GM12891 (cell line): ENCODE results near the gene DHRS1.

Experiments used
- DNase-seq: peaks from one replicate; pipeline ENCODE4 v3.0.0; 2011; ENCODE audit warnings: low spot score; ENCODE audit not compliant: insufficient read length
- FAIRE-seq: peaks from 2 replicates; lab custom pipeline; 2011; peaks lifted over from hg19 to GRCh38; lab: Jason Lieb, UNC
- PAX5 ChIP-seq: IDR thresholded peaks from 2 replicates; pipeline ENCODE4 v1.6.1; 2011; ENCODE audit warnings: low read length, moderate library complexity, mild to moderate bottlenecking; ENCODE audit not compliant: insufficient read depth, severe bottlenecking
- POLR2A ChIP-seq: IDR thresholded peaks from 2 replicates; pipeline ENCODE4 v1.6.1; 2011; ENCODE audit warnings: low read depth, low read length, control low read depth
- POLR2AphosphoS5 ChIP-seq: IDR thresholded peaks from 2 replicates; pipeline ENCODE4 v1.6.1; 2011; ENCODE audit warnings: low read depth, low read length, control low read depth
- POU2F2 ChIP-seq: IDR thresholded peaks from 2 replicates; pipeline ENCODE4 v1.6.1; 2011; ENCODE audit warnings: low read depth, mild to moderate bottlenecking, control low read depth, low read length, moderate library complexity
- SPI1 ChIP-seq: IDR thresholded peaks from 2 replicates; pipeline ENCODE4 v1.6.1; 2011; ENCODE audit warnings: low read depth, low read length, control low read depth
- TAF1 ChIP-seq: IDR thresholded peaks from 2 replicates; pipeline ENCODE4 v1.6.1; 2011; ENCODE audit warnings: low read depth, low read length, control low read depth

DHRS1 gene

DNA sequence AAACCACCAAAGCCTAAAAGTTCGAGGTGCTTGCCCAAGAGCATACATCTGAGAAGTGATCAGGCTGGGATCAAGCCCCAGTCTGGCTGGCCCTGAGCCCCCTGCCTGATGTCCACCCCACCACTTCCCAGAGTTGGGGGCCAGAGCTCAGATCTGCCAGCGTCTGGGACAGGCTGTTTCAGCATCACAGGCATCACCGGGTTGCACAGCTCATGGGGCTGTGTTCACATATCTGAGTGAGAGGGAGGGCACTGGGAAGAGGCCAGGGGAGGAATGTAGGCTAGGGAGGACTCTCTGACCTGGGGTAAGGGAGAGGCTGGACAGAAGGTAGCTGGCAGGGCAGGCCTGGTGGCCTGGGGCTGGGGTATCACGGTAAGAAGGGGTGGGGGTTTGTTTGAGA, 42.6 kb downstream of the DHRS1 start:
- TF ChIP-seq POLR2AphosphoS5, result no peak
- TF ChIP-seq SPI1, result no peak
- TF ChIP-seq POLR2A, result no peak
- no peak for TF ChIP-seq TAF1
- no peak for TF ChIP-seq POU2F2
- no peak for TF ChIP-seq PAX5
- FAIRE-seq (no peak), DNase-seq (no peak)

DNA sequence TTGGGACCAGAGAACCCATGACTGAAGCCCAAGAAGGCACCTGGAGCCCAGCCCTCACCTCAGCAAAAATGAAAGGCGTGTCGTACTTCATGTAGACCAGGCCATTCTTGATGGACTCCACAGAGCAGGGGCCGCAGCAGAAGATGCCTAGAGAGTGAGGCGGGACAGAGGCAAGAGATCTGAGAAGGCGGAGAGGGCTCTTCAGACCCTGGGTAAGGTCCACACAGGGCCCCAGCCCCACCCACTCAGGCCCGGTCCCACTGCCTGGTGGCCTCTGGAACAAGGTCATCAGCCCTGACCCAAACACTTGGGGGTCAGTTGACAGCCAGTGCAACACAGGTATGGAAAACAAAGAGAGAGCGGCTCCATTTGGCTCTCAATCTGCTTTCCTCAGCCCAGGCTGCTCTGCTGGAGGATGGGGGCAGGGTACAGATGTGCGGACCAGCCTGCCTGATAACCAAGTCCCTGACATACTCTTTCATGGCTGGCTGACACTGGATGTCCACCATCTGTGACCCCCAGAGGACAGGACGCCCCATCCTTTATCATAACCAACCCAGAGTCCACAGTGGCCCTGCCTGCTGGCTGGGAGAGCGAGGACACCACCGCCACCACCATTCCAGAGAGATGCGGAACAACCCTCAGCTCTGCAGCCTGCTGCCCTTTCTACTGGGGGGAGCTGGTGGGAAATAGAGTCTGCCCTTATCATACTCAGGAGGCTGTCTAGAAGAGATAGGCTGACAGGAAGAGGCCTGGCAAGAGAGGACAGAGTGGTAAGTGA, 43.5 kb downstream of the DHRS1 start:
- no peak for DNase-seq
- no peak for TF ChIP-seq POU2F2
- no peak for TF ChIP-seq POLR2A
- TF ChIP-seq TAF1, result no peak
- no peak for TF ChIP-seq SPI1
- no peak for TF ChIP-seq POLR2AphosphoS5
- TF ChIP-seq PAX5, result no peak
- FAIRE-seq, result no peak

DNA sequence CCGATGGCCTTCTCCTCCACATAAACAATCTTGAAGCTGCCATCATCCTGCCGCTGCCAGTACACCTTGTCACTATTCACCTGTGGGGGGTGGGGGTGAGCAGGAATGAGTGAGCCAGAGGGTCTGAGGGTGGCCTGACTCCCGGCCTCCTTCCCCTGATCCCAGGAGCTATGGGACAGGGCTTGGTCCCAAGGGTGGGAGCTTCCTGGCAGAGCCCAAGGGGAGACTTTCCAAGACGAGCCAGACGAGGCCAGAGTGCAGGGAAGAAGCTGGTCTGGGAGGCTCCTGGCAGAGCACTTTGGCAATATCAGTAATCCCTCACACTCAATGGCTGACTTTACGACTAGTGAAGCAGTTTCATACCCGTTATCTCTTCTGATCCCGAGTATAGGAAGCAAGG, 44.1 kb downstream of the DHRS1 start:
- DNase-seq (no peak), FAIRE-seq (no peak)
- no peak for TF ChIP-seq POLR2A
- no peak for TF ChIP-seq POU2F2
- no peak for TF ChIP-seq POLR2AphosphoS5

DNA sequence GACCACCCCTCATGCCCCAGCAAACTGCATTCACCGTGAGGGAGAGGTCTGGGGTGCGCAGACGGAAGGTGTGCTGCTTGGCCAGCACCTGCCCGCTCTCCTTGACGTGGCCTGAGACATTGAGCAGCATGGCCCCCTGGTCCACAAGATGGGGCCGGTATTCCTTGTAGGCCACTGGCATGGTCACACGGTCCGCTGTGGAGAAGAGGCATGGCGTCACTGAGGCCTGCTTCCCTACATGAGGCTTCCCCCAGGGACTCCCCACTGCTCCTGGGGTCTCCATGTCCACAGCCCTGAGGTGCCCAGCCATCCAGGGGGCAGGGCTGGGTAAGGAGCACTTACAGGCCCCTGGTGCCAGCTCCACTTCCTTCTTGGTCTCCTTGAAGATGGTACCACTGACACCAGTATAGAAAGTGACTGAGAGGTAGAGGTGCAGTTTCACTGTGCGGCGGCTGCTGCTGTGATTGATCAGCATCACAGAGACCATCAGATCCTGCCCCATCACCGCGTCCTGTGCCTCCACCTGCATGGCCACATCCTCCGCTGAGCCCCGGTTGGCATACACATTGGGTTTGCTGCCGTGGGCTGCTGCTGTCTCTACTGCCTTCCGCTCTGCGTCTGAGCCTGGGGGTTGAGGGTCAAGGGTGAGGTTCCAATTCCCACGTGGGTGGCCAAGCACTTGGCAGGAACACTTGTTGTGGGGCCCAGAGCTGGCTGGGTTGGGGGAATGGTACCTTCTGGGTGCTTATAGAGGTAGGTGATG, 44.8 kb downstream of the DHRS1 start:
- TF ChIP-seq TAF1, result no peak
- no peak for TF ChIP-seq POLR2AphosphoS5
- TF ChIP-seq POU2F2, result no peak
- TF ChIP-seq SPI1, result no peak
- no peak for TF ChIP-seq POLR2A
- no peak for TF ChIP-seq PAX5
- no peak for DNase-seq
- no peak for FAIRE-seq

DNA sequence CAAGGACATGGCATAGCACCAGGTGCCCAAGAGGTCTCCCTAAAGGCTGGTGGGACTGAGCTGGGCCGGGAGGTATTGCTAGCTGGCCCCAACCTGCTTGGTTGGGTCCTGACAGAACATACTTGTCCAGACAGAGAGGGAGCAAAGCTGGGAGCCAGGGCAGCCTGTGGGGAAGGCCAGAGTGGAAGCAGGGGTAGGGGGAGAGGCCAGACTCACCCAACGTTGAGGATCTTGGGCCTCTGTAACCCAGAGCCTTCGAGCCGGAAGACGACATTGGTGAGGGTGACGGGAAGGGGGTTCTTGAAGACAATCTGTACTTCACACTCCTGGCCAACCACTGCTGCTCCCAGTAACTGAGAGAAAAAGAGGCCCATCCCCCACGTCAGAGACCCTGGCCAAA, 45.6 kb downstream of the DHRS1 start:
- DNase-seq, result no peak
- FAIRE-seq, result no peak
- TF ChIP-seq POLR2A (no peak), SPI1 (no peak), POLR2AphosphoS5 (no peak), TAF1 (no peak), POU2F2 (no peak), PAX5 (no peak)

DNA sequence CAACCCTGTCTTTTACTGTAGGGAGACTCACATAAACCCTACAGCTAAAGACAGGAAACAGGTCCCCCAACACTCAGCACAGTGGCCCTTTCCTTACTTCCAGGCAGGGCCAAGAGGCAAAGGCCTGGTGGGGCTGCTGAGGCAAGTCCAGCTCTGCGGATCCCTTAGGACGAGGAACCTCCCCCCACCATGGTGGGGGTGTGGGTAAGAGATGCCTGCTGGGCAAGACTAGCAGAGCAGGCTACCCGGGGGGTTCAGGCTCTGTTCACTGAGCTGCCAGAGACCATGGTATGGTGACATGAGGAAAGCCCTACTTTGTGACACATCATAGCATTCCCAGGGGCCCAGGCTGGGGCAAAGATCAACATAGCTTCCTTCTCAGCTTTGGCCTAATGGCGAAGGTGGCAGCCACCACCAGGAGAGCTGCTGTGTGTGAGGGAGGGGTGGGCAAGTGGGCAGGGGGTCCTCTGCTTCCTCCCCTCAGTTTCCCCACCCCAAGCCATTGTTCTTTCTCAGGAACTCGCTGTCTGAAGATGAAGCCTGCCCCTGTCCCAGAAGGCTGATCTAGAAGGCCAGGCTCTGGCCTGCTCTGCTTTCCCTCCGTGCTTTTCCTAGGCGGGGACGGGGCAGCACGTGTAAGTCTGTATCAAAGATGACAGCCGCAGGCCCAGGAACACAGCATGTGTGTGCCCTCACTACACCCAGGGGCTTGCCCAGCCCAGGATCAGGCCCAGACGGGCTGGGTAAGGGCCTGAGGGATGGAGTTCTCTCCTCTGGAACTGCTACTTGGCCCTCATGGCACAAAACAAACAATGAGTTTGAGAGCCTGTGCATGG, 47.1 kb downstream of the DHRS1 start:
- DNase-seq, result no peak
- no peak for FAIRE-seq
- TF ChIP-seq POLR2A (no peak), POLR2AphosphoS5 (no peak), TAF1 (no peak), SPI1 (no peak), PAX5 (no peak), POU2F2 (no peak)

DNA sequence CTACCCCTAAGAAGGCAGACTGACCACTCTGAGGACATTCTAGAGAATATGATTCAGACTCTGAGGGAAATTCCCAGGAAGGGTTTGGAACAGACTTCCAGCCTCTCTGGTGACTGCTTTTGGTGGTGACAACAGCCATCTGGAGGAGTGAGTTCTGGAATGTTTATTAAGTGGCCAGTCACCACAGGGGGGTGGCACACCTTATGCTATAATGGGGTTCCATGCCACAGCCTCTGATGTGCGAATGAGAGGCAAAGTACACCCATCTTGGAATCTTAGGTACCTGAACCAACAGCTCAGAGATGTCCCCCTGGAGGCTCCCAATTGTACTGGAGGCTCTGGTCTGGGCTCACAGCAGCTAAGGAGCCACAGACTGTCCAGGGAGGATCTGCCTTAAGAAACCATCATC, 47.7 kb downstream of the DHRS1 start:
- FAIRE-seq, result no peak
- TF ChIP-seq TAF1 (no peak), PAX5 (no peak), POU2F2 (no peak), POLR2A (no peak), POLR2AphosphoS5 (no peak), SPI1 (no peak)
- DNase-seq, result no peak

DNA sequence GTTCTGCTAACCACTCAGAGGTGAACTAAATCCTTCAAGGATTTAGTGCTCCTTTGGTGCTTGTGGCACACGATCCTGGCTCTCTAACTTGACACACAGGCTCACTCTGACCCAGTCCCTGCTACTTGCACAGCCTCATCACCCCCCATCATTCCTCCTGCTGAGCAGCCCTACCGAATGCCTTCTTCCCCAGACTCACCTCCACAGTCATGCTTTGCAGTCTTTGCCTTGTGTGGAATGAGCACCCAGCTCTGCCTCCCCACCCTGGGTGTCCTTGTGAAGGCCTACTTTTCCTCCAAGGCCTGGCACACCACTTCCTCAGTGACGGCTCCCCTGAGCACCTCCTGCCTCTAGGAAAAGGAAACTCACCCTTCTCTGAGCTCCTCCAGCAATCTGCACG, 49.2 kb downstream of the DHRS1 start:
- DNase-seq (no peak), FAIRE-seq (peak; percentile 9)
- no peak for TF ChIP-seq POU2F2
- no peak for TF ChIP-seq POLR2A
- TF ChIP-seq POLR2AphosphoS5, result no peak
- TF ChIP-seq SPI1, result no peak
- TF ChIP-seq TAF1, result no peak
- no peak for TF ChIP-seq PAX5

DNA sequence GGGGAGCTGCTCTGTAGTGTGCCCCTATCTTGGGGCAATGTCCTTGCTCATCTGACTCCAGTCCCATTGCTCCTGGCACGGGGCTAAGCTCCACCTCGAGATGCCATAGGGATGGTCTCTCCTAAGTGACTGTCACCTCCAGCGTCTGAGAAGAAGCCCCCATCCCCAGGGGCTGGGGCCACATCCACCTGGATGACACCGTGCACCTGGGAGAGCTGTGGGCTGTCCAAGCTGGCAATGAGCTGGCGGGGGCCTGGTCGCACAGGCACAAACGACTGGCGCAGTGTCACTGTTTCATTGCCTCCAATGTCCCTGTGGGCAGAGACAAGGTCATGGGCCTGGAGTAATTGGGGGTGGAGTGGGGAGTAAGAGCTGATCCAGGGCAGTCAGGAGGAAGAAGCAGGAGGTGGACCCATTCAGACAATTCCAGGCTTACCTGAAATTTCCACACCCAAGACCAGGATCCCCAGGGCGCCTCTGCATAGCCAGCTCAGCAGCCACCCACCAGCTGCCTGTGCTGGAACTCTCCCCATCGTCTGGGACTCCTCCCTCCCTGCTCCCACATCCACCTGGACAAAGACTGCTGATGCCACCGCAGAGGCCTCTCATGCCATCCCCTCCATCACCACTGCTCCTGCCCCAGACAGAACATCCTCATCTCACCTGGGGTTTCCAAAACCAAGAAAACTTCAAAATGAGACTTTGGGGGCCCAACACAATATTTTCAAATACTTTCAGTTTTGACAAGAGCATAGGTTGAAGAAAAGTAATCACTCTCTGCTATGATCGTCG, 50.2 kb downstream of the DHRS1 start:
- TF ChIP-seq TAF1 (no peak), SPI1 (no peak), POLR2A (no peak), POLR2AphosphoS5 (no peak), POU2F2 (no peak), PAX5 (no peak)
- FAIRE-seq, result no peak
- no peak for DNase-seq
